MM.1S (cell line): Measurements from ENCODE around the gene PCP2.

Source experiments
- DNase-seq: peaks from one replicate; pipeline ENCODE4 v3.0.0-alpha.2; 2015
- H2AFZ ChIP-seq: fragments of 300-600 bp; sonication (generic); 2 replicates; pipeline ENCODE4 v1.6.0; 2016; ENCODE audit warnings: antibody characterized with exemption, low read length
- H3F3A ChIP-seq: fragments of 300-600 bp; sonication (generic); 2 replicates; pipeline ENCODE4 v1.6.1; 2016; ENCODE audit warnings: mild to moderate bottlenecking, antibody characterized with exemption, low read length, moderate library complexity, mixed read lengths; ENCODE audit not compliant: insufficient read depth
- H3K27ac ChIP-seq: fragments of 300-600 bp; sonication (generic); 2 replicates; pipeline ENCODE4 v1.5.1; 2016; ENCODE audit warnings: mild to moderate bottlenecking, low read length
- H3K27me3 ChIP-seq: fragments of 300-600 bp; sonication (generic); replicated peaks from 2 replicates; pipeline ENCODE4 v1.6.0; 2016; ENCODE audit warnings: low read length; ENCODE audit not compliant: insufficient read depth
- H3K36me3 ChIP-seq: fragments of 300-600 bp; sonication (generic); replicated peaks from 2 replicates; pipeline ENCODE4 v1.6.1; 2016; ENCODE audit warnings: mild to moderate bottlenecking, low read length, mixed read lengths; ENCODE audit not compliant: insufficient read depth
- H3K4me1 ChIP-seq: fragments of 300-600 bp; sonication (generic); 2 replicates; pipeline ENCODE4 v1.6.1; 2016; ENCODE audit warnings: low read length, mixed read lengths
- H3K4me2 ChIP-seq: fragments of 300-600 bp; sonication (generic); 2 replicates; pipeline ENCODE4 v1.6.0; 2016; ENCODE audit warnings: low read depth, low read length
- H3K4me3 ChIP-seq: fragments of 300-600 bp; sonication (generic); 2 replicates; pipeline ENCODE4 v1.5.1; 2016; ENCODE audit warnings: low read length, mixed read lengths
- H3K79me2 ChIP-seq: fragments of 300-600 bp; sonication (generic); 2 replicates; pipeline ENCODE4 v1.6.1; 2016; ENCODE audit warnings: mixed run types, low read length, mixed read lengths
- H3K9ac ChIP-seq: fragments of 300-600 bp; sonication (generic); 2 replicates; pipeline ENCODE4 v1.6.1; 2016; ENCODE audit warnings: low read length, mixed read lengths
- H3K9me2 ChIP-seq: fragments of 300-600 bp; sonication (generic); replicated peaks from 2 replicates; pipeline ENCODE4 v1.6.1; 2016; ENCODE audit warnings: mild to moderate bottlenecking, low read length, mixed read lengths; ENCODE audit not compliant: insufficient read depth
- H3K9me3 ChIP-seq: fragments of 300-600 bp; sonication (generic); replicated peaks from 2 replicates; pipeline ENCODE4 v1.6.1; 2016; ENCODE audit warnings: mild to moderate bottlenecking, low read length, mixed read lengths; ENCODE audit not compliant: insufficient read depth
- H4K20me1 ChIP-seq: fragments of 300-600 bp; sonication (generic); 2 replicates; pipeline ENCODE4 v1.6.1; 2016; ENCODE audit warnings: mild to moderate bottlenecking, low read length, moderate library complexity, mixed read lengths; ENCODE audit not compliant: insufficient read depth
- EZH2 ChIP-seq: fragments of 300-600 bp; sonication (generic); optimal IDR thresholded peaks from 2 replicates; pipeline ENCODE3; 2017; ENCODE audit warnings: low read depth, mild to moderate bottlenecking, antibody characterized with exemption, low read length, mixed read lengths
- EZH2phosphoT487 ChIP-seq: fragments of 300-600 bp; sonication (generic); IDR thresholded peaks from 2 replicates; pipeline ENCODE4 v1.6.1; 2018; ENCODE audit warnings: antibody characterized with exemption, low read length
- TF ChIP-seq, protein P1 (sequence below): fragments of 300-600 bp; sonication (generic); IDR thresholded peaks from 2 replicates; pipeline ENCODE4 v1.5.1; 2016; ENCODE audit warnings: antibody characterized with exemption, low read length, mixed read lengths

PCP2 gene

GRCh38 chr19:7654401-7654800, 20.9 kb upstream of the PCP2 start:
- Histone ChIP-seq H3K9ac (no peak overlapping the region), H3K79me2 (no peaks in the 10 kb centered on the region), H2AFZ (no peak overlapping the region), H3K4me2 (no peak overlapping the region), H3K4me3 (no peak overlapping the region), H4K20me1 (no peaks in the 10 kb centered on the region), H3K36me3 (no peaks in the 10 kb centered on the region), H3K4me1 (no peaks in the 10 kb centered on the region), H3K27ac (no peak overlapping the region), H3K27me3 (peaks cover 61% of the 10 kb centered on the region), H3F3A (no peaks in the 10 kb centered on the region), H3K9me2 (no peaks in the 10 kb centered on the region), H3K9me3 (no peaks in the 10 kb centered on the region)
- TF ChIP-seq, protein P1, sequence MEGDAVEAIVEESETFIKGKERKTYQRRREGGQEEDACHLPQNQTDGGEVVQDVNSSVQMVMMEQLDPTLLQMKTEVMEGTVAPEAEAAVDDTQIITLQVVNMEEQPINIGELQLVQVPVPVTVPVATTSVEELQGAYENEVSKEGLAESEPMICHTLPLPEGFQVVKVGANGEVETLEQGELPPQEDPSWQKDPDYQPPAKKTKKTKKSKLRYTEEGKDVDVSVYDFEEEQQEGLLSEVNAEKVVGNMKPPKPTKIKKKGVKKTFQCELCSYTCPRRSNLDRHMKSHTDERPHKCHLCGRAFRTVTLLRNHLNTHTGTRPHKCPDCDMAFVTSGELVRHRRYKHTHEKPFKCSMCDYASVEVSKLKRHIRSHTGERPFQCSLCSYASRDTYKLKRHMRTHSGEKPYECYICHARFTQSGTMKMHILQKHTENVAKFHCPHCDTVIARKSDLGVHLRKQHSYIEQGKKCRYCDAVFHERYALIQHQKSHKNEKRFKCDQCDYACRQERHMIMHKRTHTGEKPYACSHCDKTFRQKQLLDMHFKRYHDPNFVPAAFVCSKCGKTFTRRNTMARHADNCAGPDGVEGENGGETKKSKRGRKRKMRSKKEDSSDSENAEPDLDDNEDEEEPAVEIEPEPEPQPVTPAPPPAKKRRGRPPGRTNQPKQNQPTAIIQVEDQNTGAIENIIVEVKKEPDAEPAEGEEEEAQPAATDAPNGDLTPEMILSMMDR, result no peak
- TF ChIP-seq EZH2phosphoT487, result no peak
- no peak for TF ChIP-seq EZH2
- no peak for DNase-seq

- peak overlapping the region; percentile 50 for H2AFZ ChIP-seq
- no peak overlapping the region for H3K9ac ChIP-seq
- H3F3A ChIP-seq, result no peaks in the 10 kb centered on the region
- no peak overlapping the region for H3K27ac ChIP-seq
- H3K4me3 ChIP-seq, result peak overlapping the region; percentile 18; the same call in 1 of the 2 replicates
- H3K4me1 ChIP-seq, result no peaks in the 10 kb centered on the region
- H3K9me2 ChIP-seq, result no peaks in the 10 kb centered on the region
- no peaks in the 10 kb centered on the region for H3K9me3 ChIP-seq
- TF ChIP-seq, protein P1, result peak; percentile 96
- TF ChIP-seq EZH2phosphoT487, result no peak
- no peaks in the 10 kb centered on the region for H3K36me3 ChIP-seq
- H3K79me2 ChIP-seq, result no peaks in the 10 kb centered on the region
- H3K27me3 ChIP-seq, result peaks cover 54% of the 10 kb centered on the region
- DNase-seq, result peak; percentile 87
- H4K20me1 ChIP-seq, result no peaks in the 10 kb centered on the region
- peak overlapping the region; percentile 52 for H3K4me2 ChIP-seq
These were observed 18.6 kb upstream of the PCP2 start for GRCh38 chr19:7652061-7652641.

DNA sequence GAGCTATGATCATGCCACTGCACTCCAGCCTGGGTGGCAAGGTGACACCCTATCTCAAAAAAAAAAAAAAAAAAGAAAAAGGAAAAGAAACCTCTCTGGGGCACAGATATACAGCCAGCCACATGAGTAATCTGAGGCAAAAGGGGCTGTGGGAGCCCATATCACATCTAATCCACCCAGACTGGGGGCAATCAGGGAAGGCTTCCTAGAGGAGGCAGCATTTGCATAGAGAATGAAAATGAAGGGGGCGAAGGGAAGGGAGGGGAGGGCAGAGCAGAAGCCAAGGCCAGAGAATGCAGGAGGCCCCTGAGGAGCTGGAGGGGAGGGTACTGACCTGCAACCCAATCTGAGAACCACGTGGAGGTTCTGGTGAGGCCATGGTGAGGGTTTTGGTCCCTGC, 16.6 kb upstream of the PCP2 start:
- no peak overlapping the region for H3K4me3 ChIP-seq
- H4K20me1 ChIP-seq, result no peaks in the 10 kb centered on the region
- H2AFZ ChIP-seq, result no peak overlapping the region
- no peak for DNase-seq
- H3K9me2 ChIP-seq, result no peaks in the 10 kb centered on the region
- H3K79me2 ChIP-seq, result no peaks in the 10 kb centered on the region
- no peaks in the 10 kb centered on the region for H3K9me3 ChIP-seq
- H3K27ac ChIP-seq, result no peak overlapping the region
- H3K27me3 ChIP-seq, result peaks cover 38% of the 10 kb centered on the region
- TF ChIP-seq, protein P1, result no peak
- TF ChIP-seq EZH2phosphoT487 (no peak), EZH2 (no peak)
- no peak overlapping the region for H3K4me2 ChIP-seq
- H3K4me1 ChIP-seq, result no peaks in the 10 kb centered on the region
- no peak overlapping the region for H3K9ac ChIP-seq
- H3K36me3 ChIP-seq, result no peaks in the 10 kb centered on the region
- H3F3A ChIP-seq, result no peaks in the 10 kb centered on the region
